ENCODE data around the gene SULT1A2.
"Not testable (repeated sequence)": the region's sequence is repeated elsewhere in the genome, so short reads cannot be mapped to it uniquely, and the experiment has no call there.

DNA sequence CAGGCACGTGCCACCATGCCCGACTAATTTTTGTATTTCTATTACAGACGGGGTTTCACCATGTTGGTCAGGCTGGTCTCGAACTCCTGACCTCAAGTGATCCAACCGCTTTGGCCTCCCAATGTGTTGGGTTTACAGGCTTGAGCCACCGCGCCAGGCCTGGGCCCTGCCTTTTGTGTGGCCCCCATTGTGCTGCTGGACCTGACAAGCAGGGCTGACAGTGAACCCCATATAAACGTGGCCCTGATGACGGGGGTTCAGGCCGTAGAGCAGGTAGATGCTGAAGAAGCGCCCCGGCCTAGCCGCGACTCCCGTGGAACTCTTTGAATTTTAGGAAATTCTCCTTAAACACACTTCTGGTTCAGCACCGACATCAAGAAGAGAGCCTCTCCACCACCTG lies 17.7 kb upstream of the SULT1A2 start:
- not testable (repeated sequence) for TF ChIP-seq CTCF (IDR thresholded peaks at IDR 0.05; ENCODE audit: insufficient read depth, low read length, poor library complexity, severe bottlenecking); EZH2phosphoT487 (conservative IDR thresholded peaks at IDR 0.05; ENCODE audit: low read length)
